Fibroblast of villous mesenchyme (primary cell): ENCODE data around the gene METTL16. TPM values are rescaled to one million over a fixed set of nuclear protein-coding genes. Genes with fewer than 3 reads are reported as not detected.
A peak's percentile ranks its signal among the peaks of the same experiment; 100 is the strongest.
"Not testable (repeated sequence)": the region's sequence is repeated elsewhere in the genome, so short reads cannot be mapped to it uniquely, and the experiment has no call there.

Source experiments
- DNase-seq: peaks from one replicate; pipeline ENCODE4 v3.0.0-alpha.2; 2010; ENCODE audit warnings: low read depth
- H3K4me3 ChIP-seq: 2 replicates; pipeline ENCODE4 v1.5.1; 2011; ENCODE audit warnings: low read depth, mild to moderate bottlenecking, low read length
- CTCF ChIP-seq: IDR thresholded peaks from 2 replicates; pipeline ENCODE4 v1.5.1; 2012; ENCODE audit warnings: low read depth, mild to moderate bottlenecking, low read length; ENCODE audit not compliant: insufficient read depth
- total RNA-seq: library from RNA; depleted of rRNA; stranded (reverse); fragments of >200 nt; gene quantifications from 2 replicates; pipeline ENCODE4 v1.2.3, GENCODE V29; 2012

The METTL16 gene
- total RNA-seq, 1 donor = 16.8 TPM

- H3K4me3 ChIP-seq = no peak overlapping the region
- TF ChIP-seq CTCF = no peak
- peak; percentile 36 for DNase-seq
These were observed 35.5 kb upstream of the METTL16 start for GRCh38 chr17:2547176-2547575.

GRCh38 chr17:2545393-2545792 is 33.7 kb upstream of the METTL16 start:
- TF ChIP-seq CTCF = no peak
- no peak overlapping the region for H3K4me3 ChIP-seq
- no peak for DNase-seq

- no peak overlapping the region for H3K4me3 ChIP-seq
- no peak for TF ChIP-seq CTCF
These were observed 30.8 kb upstream of the METTL16 start for GRCh38 chr17:2542456-2542855.

GRCh38 chr17:2542056-2542455 is 30.4 kb upstream of the METTL16 start:
- no peak for TF ChIP-seq CTCF
- no peak overlapping the region for H3K4me3 ChIP-seq
- no peak for DNase-seq

More at GRCh38 chr17:2542456-2542855, 30.8 kb upstream of the METTL16 start:
- DNase-seq = no peak

- H3K4me3 ChIP-seq, DNase-seq: not testable (repeated sequence)
These were observed 25.9 kb upstream of the METTL16 start for GRCh38 chr17:2537579-2537978.

- TF ChIP-seq CTCF = no peak
- H3K4me3 ChIP-seq = no peak overlapping the region
- DNase-seq = no peak
These were observed 20.5 kb upstream of the METTL16 start for GRCh38 chr17:2532146-2532720.

- not testable (repeated sequence) for DNase-seq, H3K4me3 ChIP-seq
These were observed 19.7 kb upstream of the METTL16 start for GRCh38 chr17:2531243-2531954.

- not testable (repeated sequence) for H3K4me3 ChIP-seq, DNase-seq
These were observed 10.2 kb upstream of the METTL16 start for GRCh38 chr17:2521775-2522410.
